Fibroblast of lung (primary cell): ENCODE measurements around the gene NR3C1.

ENCODE experiments used
- EZH2 ChIP-seq: IDR thresholded peaks from 2 replicates; pipeline ENCODE4 v1.5.1; 2012; ENCODE audit warnings: low read length, control low read depth, mild to moderate bottlenecking; ENCODE audit errors: missing control alignments
- TF ChIP-seq, protein P1 (sequence below), 2 donors: IDR thresholded peaks in 1 of 2; conservative IDR thresholded peaks in 1 of 2; 1 replicate in 1 of 2; 2 replicates in 1 of 2; pipeline ENCODE4 v1.5.1; 2011 to 2012; ENCODE audit warnings: low read length in 2 of 2, control low read depth in 1 of 2, inconsistent platforms in 1 of 2, low read depth in 1 of 2, mild to moderate bottlenecking in 1 of 2

- TF ChIP-seq, protein P1, sequence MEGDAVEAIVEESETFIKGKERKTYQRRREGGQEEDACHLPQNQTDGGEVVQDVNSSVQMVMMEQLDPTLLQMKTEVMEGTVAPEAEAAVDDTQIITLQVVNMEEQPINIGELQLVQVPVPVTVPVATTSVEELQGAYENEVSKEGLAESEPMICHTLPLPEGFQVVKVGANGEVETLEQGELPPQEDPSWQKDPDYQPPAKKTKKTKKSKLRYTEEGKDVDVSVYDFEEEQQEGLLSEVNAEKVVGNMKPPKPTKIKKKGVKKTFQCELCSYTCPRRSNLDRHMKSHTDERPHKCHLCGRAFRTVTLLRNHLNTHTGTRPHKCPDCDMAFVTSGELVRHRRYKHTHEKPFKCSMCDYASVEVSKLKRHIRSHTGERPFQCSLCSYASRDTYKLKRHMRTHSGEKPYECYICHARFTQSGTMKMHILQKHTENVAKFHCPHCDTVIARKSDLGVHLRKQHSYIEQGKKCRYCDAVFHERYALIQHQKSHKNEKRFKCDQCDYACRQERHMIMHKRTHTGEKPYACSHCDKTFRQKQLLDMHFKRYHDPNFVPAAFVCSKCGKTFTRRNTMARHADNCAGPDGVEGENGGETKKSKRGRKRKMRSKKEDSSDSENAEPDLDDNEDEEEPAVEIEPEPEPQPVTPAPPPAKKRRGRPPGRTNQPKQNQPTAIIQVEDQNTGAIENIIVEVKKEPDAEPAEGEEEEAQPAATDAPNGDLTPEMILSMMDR (conservative IDR thresholded peaks at IDR 0.05 in 1 of 2, IDR thresholded peaks at IDR 0.05 in 1 of 2; ENCODE audit: low read depth in 1 of 2, low read length in 2 of 2) = no peak
- TF ChIP-seq EZH2 = no peak
Measured at GRCh38 chr5:143334903-143335302, 68.6 kb downstream of the NR3C1 start.
